HEK293 (cell line): ENCODE results near the gene PRKCE.

Experiments used
- CTCF ChIA-PET: fragments of 350-600 bp; formaldehyde crosslinking; extraction: SDS; loops from one replicate; lab custom pipeline; 2021; ENCODE audit warnings: antibody characterized with exemption; lab: Yijun Ruan, JAX
- POLR2A ChIA-PET: fragments of 300-600 bp; formaldehyde crosslinking; extraction: SDS; loops from one replicate; lab custom pipeline; 2020; ENCODE audit warnings: antibody characterized with exemption, inconsistent platforms; lab: Yijun Ruan, JAX
- H3K27ac ChIP-seq: fragments of 200-500 bp; sonication (Bioruptor generic); 2 replicates; pipeline ENCODE4 v1.5.1; 2014; ENCODE audit warnings: low read depth, low read length, control low read depth, inconsistent platforms; ENCODE audit errors: extremely low read depth
- H3K36me3 ChIP-seq, 2 experiments: fragments of 200-500 bp in 1 of 2; sonication (Bioruptor generic) in 1 of 2; 1 replicate in 1 of 2; 2 replicates in 1 of 2; pipeline ENCODE4 v1.5.1; 2014 to 2017; ENCODE audit warnings: inconsistent platforms in 2 of 2, low read length in 2 of 2; ENCODE audit not compliant: control insufficient read depth in 2 of 2, insufficient read depth in 1 of 2
- H3K4me1 ChIP-seq: fragments of 200-500 bp; sonication (Bioruptor generic); 2 replicates; pipeline ENCODE4 v1.5.1; 2014; ENCODE audit warnings: mild to moderate bottlenecking, low read length, inconsistent platforms; ENCODE audit not compliant: control insufficient read depth, insufficient read depth
- H3K4me3 ChIP-seq: 2 replicates; pipeline ENCODE4 v1.5.1; 2011; ENCODE audit warnings: low read depth, mild to moderate bottlenecking, control low read depth, low read length, moderate library complexity
- H3K9me3 ChIP-seq: fragments of 200-500 bp; sonication (Bioruptor generic); 2 replicates; pipeline ENCODE4 v1.5.1; 2014; ENCODE audit warnings: low read depth, low read length, inconsistent platforms; ENCODE audit not compliant: control insufficient read depth, insufficient read depth
- FEZF1 ChIP-seq: fragments of 450-650 bp; formaldehyde crosslinking; IDR thresholded peaks from 2 replicates; pipeline ENCODE4 v1.5.1; 2016; ENCODE audit warnings: missing biosample characterization, missing genetic modification characterization
- GLIS1 ChIP-seq: fragments of 450-650 bp; formaldehyde crosslinking; IDR thresholded peaks from 2 replicates; pipeline ENCODE4 v1.5.1; 2016; ENCODE audit warnings: missing biosample characterization, missing genetic modification characterization
- INSM2 ChIP-seq: fragments of 450-650 bp; formaldehyde crosslinking; IDR thresholded peaks from 2 replicates; pipeline ENCODE4 v1.5.1; 2016; ENCODE audit warnings: missing biosample characterization, missing genetic modification characterization
- KLF1 ChIP-seq: fragments of 450-650 bp; formaldehyde crosslinking; IDR thresholded peaks from 2 replicates; pipeline ENCODE4 v1.5.1; 2016; ENCODE audit warnings: missing biosample characterization, missing genetic modification characterization
- KLF17 ChIP-seq: fragments of 450-650 bp; formaldehyde crosslinking; IDR thresholded peaks from 2 replicates; pipeline ENCODE4 v1.5.1; 2016; ENCODE audit warnings: missing biosample characterization, missing genetic modification characterization
- KLF8 ChIP-seq: fragments of 450-650 bp; formaldehyde crosslinking; IDR thresholded peaks from 2 replicates; pipeline ENCODE4 v1.5.1; 2016; ENCODE audit warnings: missing biosample characterization, missing genetic modification characterization
- MYNN ChIP-seq: fragments of 450-650 bp; formaldehyde crosslinking; IDR thresholded peaks from 2 replicates; pipeline ENCODE4 v1.5.1; 2016; ENCODE audit warnings: missing biosample characterization, missing genetic modification characterization, borderline replicate concordance
- REST ChIP-seq: fragments of 450-650 bp; formaldehyde crosslinking; IDR thresholded peaks from 2 replicates; pipeline ENCODE4 v1.5.1; 2016; ENCODE audit warnings: missing biosample characterization, missing genetic modification characterization
- SETDB1 ChIP-seq: IDR thresholded peaks from one replicate; pipeline ENCODE4 v1.6.1; 2017; ENCODE audit warnings: mild to moderate bottlenecking, low read length, moderate library complexity, mixed read lengths; ENCODE audit not compliant: insufficient read length
- ZBTB1 ChIP-seq: fragments of 450-650 bp; formaldehyde crosslinking; IDR thresholded peaks from 2 replicates; pipeline ENCODE4 v1.5.1; 2016; ENCODE audit warnings: missing biosample characterization, missing genetic modification characterization
- ZBTB26 ChIP-seq: fragments of 450-650 bp; formaldehyde crosslinking; optimal IDR thresholded peaks from 2 replicates; pipeline ENCODE3; 2016; ENCODE audit warnings: missing biosample characterization, mild to moderate bottlenecking, missing genetic modification characterization
- ZBTB7A ChIP-seq: fragments of 450-650 bp; formaldehyde crosslinking; IDR thresholded peaks from 2 replicates; pipeline ENCODE4 v1.5.1; 2016; ENCODE audit warnings: low read depth, missing biosample characterization, missing genetic modification characterization
- ZEB2 ChIP-seq: fragments of 450-650 bp; formaldehyde crosslinking; IDR thresholded peaks from 2 replicates; pipeline ENCODE4 v1.5.1; 2016; ENCODE audit warnings: missing biosample characterization, missing genetic modification characterization
- ZFP37 ChIP-seq: fragments of 450-650 bp; formaldehyde crosslinking; IDR thresholded peaks from 2 replicates; pipeline ENCODE4 v1.5.1; 2016; ENCODE audit warnings: missing biosample characterization, missing genetic modification characterization
- ZFP41 ChIP-seq: fragments of 450-650 bp; formaldehyde crosslinking; IDR thresholded peaks from 2 replicates; pipeline ENCODE4 v1.5.1; 2016; ENCODE audit warnings: missing biosample characterization, missing genetic modification characterization, borderline replicate concordance
- ZNF121 ChIP-seq: fragments of 450-650 bp; formaldehyde crosslinking; IDR thresholded peaks from 2 replicates; pipeline ENCODE4 v1.5.1; 2016; ENCODE audit warnings: missing biosample characterization, missing genetic modification characterization
- ZNF16 ChIP-seq: fragments of 450-650 bp; formaldehyde crosslinking; IDR thresholded peaks from 2 replicates; pipeline ENCODE4 v1.5.1; 2016; ENCODE audit warnings: low read depth, missing biosample characterization, missing genetic modification characterization
- ZNF174 ChIP-seq: fragments of 450-650 bp; formaldehyde crosslinking; IDR thresholded peaks from 2 replicates; pipeline ENCODE4 v1.5.0; 2017; ENCODE audit warnings: missing biosample characterization, mild to moderate bottlenecking, missing genetic modification characterization
- ZNF391 ChIP-seq: fragments of 450-650 bp; formaldehyde crosslinking; IDR thresholded peaks from 2 replicates; pipeline ENCODE4 v1.5.1; 2016; ENCODE audit warnings: low read depth, missing biosample characterization, missing genetic modification characterization, borderline replicate concordance
- ZNF501 ChIP-seq: fragments of 450-650 bp; formaldehyde crosslinking; IDR thresholded peaks from 2 replicates; pipeline ENCODE4 v1.5.1; 2016; ENCODE audit warnings: missing biosample characterization, missing genetic modification characterization
- ZNF610 ChIP-seq: fragments of 450-650 bp; formaldehyde crosslinking; IDR thresholded peaks from 2 replicates; pipeline ENCODE4 v1.5.1; 2016; ENCODE audit warnings: missing biosample characterization, missing genetic modification characterization, borderline replicate concordance
- TF ChIP-seq, protein P1 (sequence below): fragments of 450-650 bp; formaldehyde crosslinking; IDR thresholded peaks from 2 replicates; pipeline ENCODE4 v1.5.1; 2016; ENCODE audit warnings: missing biosample characterization, missing genetic modification characterization
- TF ChIP-seq, protein P2 (sequence below): sonication (generic); formaldehyde crosslinking; IDR thresholded peaks from 2 replicates; pipeline ENCODE4 v1.8.1; 2022; ENCODE audit warnings: mild to moderate bottlenecking, moderate library complexity, missing genetic modification reagents

The PRKCE gene

GRCh38 chr2:46207591-46207990 is 556.1 kb downstream of the PRKCE start (continued):
- no peak for TF ChIP-seq ZNF174 (tag by site-specific recombination)
- TF ChIP-seq, protein P1, sequence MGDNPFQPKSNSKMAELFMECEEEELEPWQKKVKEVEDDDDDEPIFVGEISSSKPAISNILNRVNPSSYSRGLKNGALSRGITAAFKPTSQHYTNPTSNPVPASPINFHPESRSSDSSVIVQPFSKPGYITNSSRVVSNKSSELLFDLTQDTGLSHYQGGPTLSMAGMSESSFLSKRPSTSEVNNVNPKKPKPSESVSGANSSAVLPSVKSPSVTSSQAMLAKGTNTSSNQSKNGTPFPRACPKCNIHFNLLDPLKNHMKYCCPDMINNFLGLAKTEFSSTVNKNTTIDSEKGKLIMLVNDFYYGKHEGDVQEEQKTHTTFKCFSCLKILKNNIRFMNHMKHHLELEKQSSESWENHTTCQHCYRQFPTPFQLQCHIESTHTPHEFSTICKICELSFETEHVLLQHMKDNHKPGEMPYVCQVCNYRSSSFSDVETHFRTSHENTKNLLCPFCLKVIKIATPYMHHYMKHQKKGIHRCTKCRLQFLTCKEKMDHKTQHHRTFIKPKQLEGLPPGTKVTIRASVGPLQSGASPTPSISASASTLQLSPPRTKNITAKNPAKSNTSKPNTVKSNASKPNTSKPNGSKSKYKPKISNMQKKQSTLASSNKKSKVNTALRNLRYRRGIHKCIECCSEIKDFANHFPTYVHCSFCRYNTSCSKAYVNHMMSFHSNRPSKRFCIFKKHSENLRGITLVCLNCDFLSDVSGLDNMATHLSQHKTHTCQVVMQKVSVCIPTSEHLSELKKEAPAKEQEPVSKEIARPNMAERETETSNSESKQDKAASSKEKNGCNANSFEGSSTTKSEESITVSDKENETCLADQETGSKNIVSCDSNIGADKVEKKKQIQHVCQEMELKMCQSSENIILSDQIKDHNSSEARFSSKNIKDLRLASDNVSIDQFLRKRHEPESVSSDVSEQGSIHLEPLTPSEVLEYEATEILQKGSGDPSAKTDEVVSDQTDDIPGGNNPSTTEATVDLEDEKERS (tag by site-specific recombination): no peak
- no peak for TF ChIP-seq ZNF501
- no peak for TF ChIP-seq KLF1 (tag by site-specific recombination)
- TF ChIP-seq KLF17 (tag by site-specific recombination): no peak
- TF ChIP-seq GLIS1 (tag by site-specific recombination): no peak
- TF ChIP-seq ZNF16 (tag by site-specific recombination): no peak
- no peak for TF ChIP-seq ZNF391 (tag by site-specific recombination)
- TF ChIP-seq, all 188 proteins: peak for 0

- no peak for TF ChIP-seq ZBTB7A (tag by site-specific recombination)
- peak; percentile 59 for TF ChIP-seq SETDB1
- TF ChIP-seq, all 188 proteins: peak for 1
- POLR2A ChIA-PET: no interaction called here
- Histone ChIP-seq H3K4me1 (no peaks in the 10 kb centered on the region), H3K36me3 (no peaks in the 10 kb centered on the region), H3K4me3 (no peak overlapping the region), H3K27ac (no peak overlapping the region), H3K9me3 (no peaks in the 10 kb centered on the region)
- CTCF ChIA-PET: no interaction called here
These were observed 557.3 kb downstream of the PRKCE start for GRCh38 chr2:46208766-46209165.

DNA sequence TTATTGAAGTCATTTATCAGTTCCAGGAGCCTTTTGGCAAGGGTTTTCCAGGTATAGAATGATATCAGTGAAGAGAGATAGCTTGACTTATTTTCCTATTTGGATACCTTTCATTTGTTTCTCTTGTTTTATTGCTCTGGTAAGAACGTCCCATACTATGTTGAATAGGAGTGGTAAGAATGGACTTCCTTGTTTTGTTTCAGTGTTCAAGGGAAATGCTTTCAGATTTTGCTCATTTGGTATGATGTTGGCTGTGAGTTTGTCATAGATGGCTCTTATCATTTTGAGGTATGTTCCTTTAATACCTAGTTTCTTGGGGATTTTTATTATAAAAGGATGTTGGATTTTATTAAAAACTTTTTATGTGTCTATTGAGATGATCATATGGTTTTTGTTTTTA is 558.6 kb downstream of the PRKCE start:
- Histone ChIP-seq H3K36me3 (no peaks in the 10 kb centered on the region), H3K9me3 (no peaks in the 10 kb centered on the region), H3K4me3 (no peak overlapping the region), H3K4me1 (no peaks in the 10 kb centered on the region), H3K27ac (no peak overlapping the region)
- ChIA-PET CTCF (no interaction called here), POLR2A (no interaction called here)
- TF ChIP-seq FEZF1 (tag by site-specific recombination) (no peak), ZBTB26 (no peak), ZBTB1 (tag by site-specific recombination) (no peak), ZFP41 (tag by site-specific recombination) (no peak), ZFP37 (tag by site-specific recombination) (no peak), ZNF121 (no peak), ZNF610 (tag by site-specific recombination) (no peak), REST (tag by site-specific recombination) (no peak), INSM2 (tag by site-specific recombination) (no peak), KLF8 (tag by site-specific recombination) (no peak), ZEB2 (tag by site-specific recombination) (no peak), MYNN (tag by site-specific recombination) (no peak)
- TF ChIP-seq, protein P2, sequence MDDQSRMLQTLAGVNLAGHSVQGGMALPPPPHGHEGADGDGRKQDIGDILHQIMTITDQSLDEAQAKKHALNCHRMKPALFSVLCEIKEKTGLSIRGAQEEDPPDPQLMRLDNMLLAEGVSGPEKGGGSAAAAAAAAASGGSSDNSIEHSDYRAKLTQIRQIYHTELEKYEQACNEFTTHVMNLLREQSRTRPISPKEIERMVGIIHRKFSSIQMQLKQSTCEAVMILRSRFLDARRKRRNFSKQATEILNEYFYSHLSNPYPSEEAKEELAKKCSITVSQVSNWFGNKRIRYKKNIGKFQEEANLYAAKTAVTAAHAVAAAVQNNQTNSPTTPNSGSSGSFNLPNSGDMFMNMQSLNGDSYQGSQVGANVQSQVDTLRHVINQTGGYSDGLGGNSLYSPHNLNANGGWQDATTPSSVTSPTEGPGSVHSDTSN (CRISPR knock-in tag): no peak
